OCI-LY1 (cell line): ENCODE results near the gene PRKCB.
"Not testable (repeated sequence)": the region's sequence is repeated elsewhere in the genome, so short reads cannot be mapped to it uniquely, and the experiment has no call there.

Experiments used
- CTCF ChIP-seq: fragments of 200-600 bp; sonication (generic), shearing (Covaris generic); IDR thresholded peaks from 2 replicates; pipeline ENCODE4 v1.5.1; 2017; ENCODE audit warnings: mild to moderate bottlenecking, antibody characterized with exemption, low read length, moderate library complexity, mixed read lengths
- EZH2 ChIP-seq: fragments of 200-600 bp; sonication (generic), shearing (Covaris generic); IDR thresholded peaks from 2 replicates; pipeline ENCODE4 v1.8.0; 2017; ENCODE audit warnings: borderline replicate concordance, mixed run types, mild to moderate bottlenecking, antibody characterized with exemption, low read length, moderate library complexity, mixed read lengths

GRCh38 chr16:23916552-23916951 is 80.8 kb downstream of the PRKCB start:
- not testable (repeated sequence) for TF ChIP-seq CTCF, EZH2
